Right kidney (tissue), 1 donor: Measurements from ENCODE around the gene AURKAIP1.

Source experiments
- DNase-seq: peaks from one replicate; pipeline ENCODE4 v3.0.0-alpha.2; 2016

The AURKAIP1 gene

GRCh38 chr1:1335792-1336248 is 39.2 kb downstream of the AURKAIP1 start:
- no peak for DNase-seq

DNA sequence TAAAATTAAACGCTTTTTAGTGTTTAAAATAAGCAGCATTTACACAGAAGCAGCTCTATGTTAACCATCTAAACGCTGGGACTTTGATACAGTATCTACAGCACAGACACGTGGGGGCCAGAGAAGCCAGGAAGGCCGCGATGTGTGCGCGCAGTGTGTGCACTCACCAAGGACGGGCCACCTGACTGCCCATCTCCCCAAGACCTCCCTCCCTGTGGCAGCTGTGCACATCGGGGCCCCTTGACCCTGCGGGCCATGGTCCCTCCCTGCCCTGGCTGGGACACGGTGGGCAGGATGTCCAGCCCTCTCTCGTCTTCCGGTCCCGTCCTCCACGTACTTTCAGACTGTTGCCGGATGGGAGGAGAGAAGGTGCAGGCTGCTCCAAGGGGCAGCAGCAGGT is 39.7 kb downstream of the AURKAIP1 start:
- no peak for DNase-seq

- DNase-seq: peak; percentile 41
These were observed 40.2 kb downstream of the AURKAIP1 start for GRCh38 chr1:1334835-1335234.

GRCh38 chr1:1333551-1334241 is 41.3 kb downstream of the AURKAIP1 start:
- DNase-seq: no peak

DNA sequence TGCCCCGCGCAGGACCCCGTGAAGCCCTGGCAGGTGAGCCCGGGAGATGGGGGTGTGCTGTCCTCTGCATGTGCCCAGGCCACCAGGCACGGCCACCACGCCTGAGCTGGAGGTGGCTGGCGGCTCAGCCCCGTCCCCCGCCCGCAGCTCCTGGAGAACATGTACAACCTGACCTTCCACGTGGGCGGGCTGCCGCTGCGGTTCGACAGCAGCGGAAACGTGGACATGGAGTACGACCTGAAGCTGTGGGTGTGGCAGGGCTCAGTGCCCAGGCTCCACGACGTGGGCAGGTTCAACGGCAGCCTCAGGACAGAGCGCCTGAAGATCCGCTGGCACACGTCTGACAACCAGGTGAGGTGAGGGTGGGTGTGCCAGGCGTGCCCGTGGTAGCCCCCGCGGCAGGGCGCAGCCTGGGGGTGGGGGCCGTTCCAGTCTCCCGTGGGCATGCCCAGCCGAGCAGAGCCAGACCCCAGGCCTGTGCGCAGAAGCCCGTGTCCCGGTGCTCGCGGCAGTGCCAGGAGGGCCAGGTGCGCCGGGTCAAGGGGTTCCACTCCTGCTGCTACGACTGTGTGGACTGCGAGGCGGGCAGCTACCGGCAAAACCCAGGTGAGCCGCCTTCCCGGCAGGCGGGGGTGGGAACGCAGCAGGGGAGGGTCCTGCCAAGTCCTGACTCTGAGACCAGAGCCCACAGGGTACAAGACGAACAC is 42.1 kb downstream of the AURKAIP1 start:
- DNase-seq: no peak

- DNase-seq: no peak
These were observed 42.8 kb downstream of the AURKAIP1 start for GRCh38 chr1:1332031-1332755.

DNA sequence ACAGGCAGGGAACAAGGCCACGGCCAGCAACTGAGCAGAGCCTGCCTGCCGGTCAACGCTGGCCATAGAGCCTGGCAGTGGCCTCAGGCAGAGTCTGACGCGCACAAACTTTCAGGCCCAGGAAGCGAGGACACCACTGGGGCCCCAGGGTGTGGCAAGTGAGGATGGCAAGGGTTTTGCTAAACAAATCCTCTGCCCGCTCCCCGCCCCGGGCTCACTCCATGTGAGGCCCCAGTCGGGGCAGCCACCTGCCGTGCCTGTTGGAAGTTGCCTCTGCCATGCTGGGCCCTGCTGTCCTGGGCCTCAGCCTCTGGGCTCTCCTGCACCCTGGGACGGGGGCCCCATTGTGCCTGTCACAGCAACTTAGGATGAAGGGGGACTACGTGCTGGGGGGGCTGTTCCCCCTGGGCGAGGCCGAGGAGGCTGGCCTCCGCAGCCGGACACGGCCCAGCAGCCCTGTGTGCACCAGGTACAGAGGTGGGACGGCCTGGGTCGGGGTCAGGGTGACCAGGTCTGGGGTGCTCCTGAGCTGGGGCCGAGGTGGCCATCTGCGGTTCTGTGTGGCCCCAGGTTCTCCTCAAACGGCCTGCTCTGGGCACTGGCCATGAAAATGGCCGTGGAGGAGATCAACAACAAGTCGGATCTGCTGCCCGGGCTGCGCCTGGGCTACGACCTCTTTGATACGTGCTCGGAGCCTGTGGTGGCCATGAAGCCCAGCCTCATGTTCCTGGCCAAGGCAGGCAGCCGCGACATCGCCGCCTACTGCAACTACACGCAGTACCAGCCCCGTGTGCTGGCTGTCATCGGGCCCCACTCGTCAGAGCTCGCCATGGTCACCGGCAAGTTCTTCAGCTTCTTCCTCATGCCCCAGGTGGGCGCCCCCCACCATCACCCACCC is 43.7 kb downstream of the AURKAIP1 start, which contains the start of gene TAS1R3:
TAS1R3 (plus strand) TSS at position 213 of the 898 bp plus-strand sequence; CDS start at position 279, 66 bp downstream.
- DNase-seq: no peak

- DNase-seq: no peak
These were observed 44.5 kb downstream of the AURKAIP1 start for GRCh38 chr1:1330366-1331067.

DNA sequence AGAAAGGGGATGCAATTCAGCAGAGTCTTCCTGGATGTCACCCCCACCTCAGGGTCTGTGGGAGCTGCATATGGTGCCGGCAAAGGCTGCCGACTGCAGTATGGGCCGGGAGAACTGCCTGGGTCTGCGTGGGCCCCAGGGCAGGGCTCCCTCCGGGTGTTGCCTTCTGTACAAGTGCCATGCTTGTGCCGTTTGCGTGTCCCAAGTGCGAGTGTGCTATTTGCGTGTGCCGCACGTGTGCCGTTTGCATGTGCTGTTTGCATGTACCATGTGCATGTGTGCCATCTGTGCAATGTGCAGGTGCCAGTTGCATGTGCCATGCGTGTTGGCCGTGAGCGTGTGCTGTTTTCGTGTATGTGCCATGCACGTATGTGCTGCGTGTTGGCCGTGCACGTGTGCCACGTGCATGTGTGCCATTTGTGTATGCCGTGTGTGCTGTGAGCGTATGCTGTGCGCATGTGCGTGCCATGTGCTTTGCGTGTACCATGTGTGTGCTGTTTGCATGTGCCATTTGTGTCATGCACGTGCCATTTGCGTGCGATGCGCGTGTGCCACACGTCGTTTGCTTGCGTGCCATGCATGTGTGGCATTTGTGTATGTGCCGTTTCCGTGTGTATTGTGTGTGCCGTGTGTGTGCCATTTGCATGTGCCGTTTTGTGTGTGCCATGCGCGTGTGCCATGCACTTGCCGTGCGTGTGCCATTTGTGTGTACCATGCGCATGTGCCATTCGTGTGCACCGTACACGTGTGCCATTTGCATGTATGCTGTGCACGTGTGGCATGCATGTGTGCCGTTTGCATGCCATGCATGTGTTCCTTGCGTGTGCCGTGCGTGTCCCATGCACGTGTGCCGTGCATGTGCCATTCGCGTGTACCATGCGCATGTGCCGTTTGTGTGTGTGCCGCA is 45.5 kb downstream of the AURKAIP1 start:
- no peak for DNase-seq

GRCh38 chr1:1328254-1328653 is 46.8 kb downstream of the AURKAIP1 start:
- no peak for DNase-seq

DNA sequence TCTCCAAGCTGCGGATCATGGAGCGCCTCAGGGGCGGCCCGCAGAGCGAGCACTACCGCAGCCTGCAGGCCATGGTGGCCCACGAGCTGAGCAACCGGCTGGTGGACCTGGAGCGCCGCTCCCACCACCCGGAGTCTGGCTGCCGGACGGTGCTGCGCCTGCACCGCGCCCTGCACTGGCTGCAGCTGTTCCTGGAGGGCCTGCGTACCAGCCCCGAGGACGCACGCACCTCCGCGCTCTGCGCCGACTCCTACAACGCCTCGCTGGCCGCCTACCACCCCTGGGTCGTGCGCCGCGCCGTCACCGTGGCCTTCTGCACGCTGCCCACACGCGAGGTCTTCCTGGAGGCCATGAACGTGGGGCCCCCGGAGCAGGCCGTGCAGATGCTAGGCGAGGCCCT is 47.7 kb downstream of the AURKAIP1 start:
- no peak for DNase-seq

DNA sequence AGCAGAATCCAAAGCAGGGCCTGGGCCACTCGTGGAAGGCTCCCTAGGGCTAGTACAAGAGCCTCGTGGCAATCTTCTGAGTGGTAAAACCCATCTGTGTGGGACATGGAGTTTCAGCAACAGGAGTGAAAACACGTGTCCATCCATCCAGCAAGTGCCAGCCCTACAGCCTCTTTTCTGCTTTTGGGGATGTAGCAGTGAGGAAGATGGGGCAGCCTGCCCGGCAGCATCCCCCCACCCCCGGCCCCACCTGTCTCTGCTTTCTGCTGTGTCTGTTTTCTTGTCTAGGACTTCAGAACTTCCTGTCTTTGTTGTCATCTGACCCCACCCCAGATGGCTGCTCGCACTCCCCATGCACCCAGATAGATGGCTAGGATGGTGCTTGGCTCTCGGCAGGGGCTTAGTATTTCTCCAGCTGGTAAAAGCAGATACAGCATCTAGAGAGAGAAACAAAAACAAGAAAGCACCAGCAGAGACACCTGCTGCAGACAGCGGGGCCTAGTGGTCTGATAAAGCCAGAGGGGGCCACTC is 48.9 kb downstream of the AURKAIP1 start:
- no peak for DNase-seq

DNA sequence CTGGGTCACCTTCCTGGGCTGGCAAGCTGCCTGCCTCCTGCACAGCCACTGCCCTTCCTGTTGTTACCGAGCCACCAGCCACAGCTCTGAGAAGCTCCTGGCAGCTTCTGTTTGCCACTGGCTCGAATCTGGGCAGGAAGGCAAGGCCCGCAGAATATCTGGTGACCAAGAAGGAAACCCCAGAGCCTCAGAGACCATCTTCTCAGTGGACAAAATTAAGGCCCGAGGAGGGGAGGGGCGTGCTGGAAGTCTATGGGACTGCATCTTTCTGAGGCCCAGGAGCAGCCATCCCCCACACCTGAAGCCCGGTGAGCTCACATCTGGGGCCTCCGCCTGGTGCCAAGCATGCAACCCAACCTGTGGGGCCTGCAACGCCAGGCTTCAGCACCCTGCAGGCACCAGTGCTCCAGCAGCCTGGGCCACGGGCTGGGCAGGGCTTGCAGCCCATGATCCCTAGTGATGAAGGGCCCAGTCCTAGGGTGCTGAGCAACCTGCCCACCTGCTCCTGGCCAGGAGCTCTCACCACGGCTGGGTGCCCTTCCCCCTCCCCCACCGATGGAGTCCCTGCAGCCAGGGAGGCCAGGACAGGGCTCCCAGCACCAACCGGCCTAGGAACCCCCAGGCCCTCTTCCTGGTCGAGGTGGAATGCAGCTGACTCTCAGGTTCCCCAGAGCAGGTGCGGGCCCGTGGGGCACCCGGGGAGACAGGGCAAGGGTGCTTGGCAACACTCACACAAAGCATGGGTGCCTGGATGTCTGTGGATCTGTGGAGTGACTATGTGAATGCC is 49.5 kb downstream of the AURKAIP1 start:
- DNase-seq: no peak

DNA sequence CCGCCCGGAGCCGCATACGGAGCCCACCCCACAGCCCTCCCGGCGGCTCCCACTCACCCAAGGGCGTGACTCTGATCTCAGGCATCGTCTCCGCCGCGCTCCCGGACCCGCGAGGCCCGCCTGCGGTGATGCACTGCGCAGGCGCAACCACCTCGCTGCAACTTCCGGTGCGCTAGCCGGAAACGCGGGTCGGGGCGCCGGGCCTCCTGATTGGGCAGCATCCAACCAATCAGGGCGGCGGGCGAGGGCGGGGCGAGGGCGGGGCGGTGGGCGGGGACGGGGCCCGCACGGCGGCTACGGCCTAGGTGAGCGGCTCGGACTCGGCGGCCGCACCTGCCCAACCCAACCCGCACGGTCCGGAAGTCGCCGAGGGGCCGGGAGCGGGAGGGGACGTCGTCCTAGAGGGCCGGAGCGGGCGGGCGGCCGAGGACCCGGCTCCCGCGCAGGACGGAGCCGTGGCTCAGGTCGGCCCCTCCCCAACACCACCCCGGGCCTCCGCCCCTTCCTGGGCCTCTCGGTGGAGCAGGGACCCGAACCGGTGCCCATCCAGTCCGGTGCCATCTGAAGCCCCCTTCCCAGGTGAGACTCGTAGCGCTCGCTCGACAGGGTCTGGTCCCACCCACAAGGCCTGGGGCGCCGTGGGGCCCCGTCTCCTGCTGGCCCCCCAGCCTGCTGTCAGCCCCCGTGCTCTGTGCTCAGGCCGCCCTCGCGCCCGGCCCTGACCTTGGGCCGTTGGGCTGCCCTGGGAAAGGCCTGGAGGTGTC is 50.3 kb downstream of the AURKAIP1 start, which contains the start of the genes CPTP and INTS11:
CPTP (plus strand) TSS at position 279 of the 764 bp plus-strand sequence. CDS start 2,109 bp downstream, outside the sequence.
INTS11 (minus strand) TSS at position 137 of the 764 bp plus-strand sequence; CDS start at position 85, 52 bp downstream.
- peak; percentile 80 for DNase-seq

- peak; percentile 82 for DNase-seq
These were observed 50.9 kb downstream of the AURKAIP1 start for GRCh38 chr1:1324084-1324523.
